AG08395 (cell line): ENCODE measurements around the gene RHBDL1.

ENCODE experiments used
- DNase-seq: peaks from one replicate; pipeline ENCODE4 v3.0.0; 2012; ENCODE audit warnings: mixed read lengths, low spot score

The RHBDL1 gene

GRCh38 chr16:637081-638018 lies 38.1 kb upstream of the RHBDL1 start:
- DNase-seq, result peak; percentile 100

GRCh38 chr16:638034-638543 lies 37.4 kb upstream of the RHBDL1 start:
- no peak for DNase-seq

GRCh38 chr16:638836-639235 lies 36.6 kb upstream of the RHBDL1 start:
- DNase-seq, result no peak

- DNase-seq, result no peak
Observed at GRCh38 chr16:640614-641013, 34.9 kb upstream of the RHBDL1 start.

- DNase-seq, result peak; percentile 91
Observed at GRCh38 chr16:641326-642188, 33.9 kb upstream of the RHBDL1 start, which contains the start of gene MCRIP2. Gene MCRIP2, plus strand, starts transcription at chr16:641828. Its CDS starts 164 bp downstream, at chr16:641992.

GRCh38 chr16:642189-643049 lies 33.1 kb upstream of the RHBDL1 start:
- peak; percentile 26 for DNase-seq

GRCh38 chr16:643050-643368 lies 32.5 kb upstream of the RHBDL1 start:
- DNase-seq, result no peak

- DNase-seq, result no peak
Observed at GRCh38 chr16:644556-644955, 30.9 kb upstream of the RHBDL1 start.

- no peak for DNase-seq
Observed at GRCh38 chr16:645852-646678, 29.4 kb upstream of the RHBDL1 start.

GRCh38 chr16:646679-647172 lies 28.7 kb upstream of the RHBDL1 start:
- DNase-seq, result no peak

GRCh38 chr16:647173-647902 lies 28.1 kb upstream of the RHBDL1 start:
- no peak for DNase-seq

GRCh38 chr16:648071-648780 lies 27.2 kb upstream of the RHBDL1 start:
- DNase-seq, result peak; percentile 28

GRCh38 chr16:648781-649589 lies 26.5 kb upstream of the RHBDL1 start, which contains the start of gene WDR90:
Gene WDR90, plus strand, starts transcription at chr16:649365. Its CDS starts 52 bp downstream, at chr16:649417.
- peak; percentile 98 for DNase-seq

- DNase-seq, result peak; percentile 22
Observed at GRCh38 chr16:649631-650030, 25.8 kb upstream of the RHBDL1 start.

GRCh38 chr16:651844-652243 lies 23.6 kb upstream of the RHBDL1 start:
- DNase-seq, result no peak

- no peak for DNase-seq
Observed at GRCh38 chr16:652454-653305, 22.8 kb upstream of the RHBDL1 start.

- no peak for DNase-seq
Observed at GRCh38 chr16:654034-654433, 21.4 kb upstream of the RHBDL1 start.
